H1 (cell line): Measurements from ENCODE around the gene TRAPPC5. TPM values are rescaled to one million over a fixed set of nuclear protein-coding genes. Genes with fewer than 3 reads are reported as not detected.
A peak's percentile ranks its signal among the peaks of the same experiment; 100 is the strongest.

ENCODE experiments used
- CTCF ChIA-PET: fragments of 300-600 bp; sonication (Branson Sonifier 250); formaldehyde crosslinking; loops from one replicate; lab custom pipeline; 2021; ENCODE audit not compliant: partially characterized antibody; lab: Charles Lee
- POLR2A ChIA-PET: fragments of 300-600 bp; sonication (Branson Sonifier 250); formaldehyde crosslinking; loops from one replicate; lab custom pipeline; 2021; ENCODE audit warnings: inconsistent platforms; ENCODE audit not compliant: partially characterized antibody; lab: Charles Lee
- DNase-seq, 2 experiments: peaks; one replicate each; pipeline versions ENCODE4 v3.0.0 to v3.0.0-alpha.2; 2010 to 2022; ENCODE audit warnings: low spot score in 2 of 2, low read depth in 1 of 2, mixed read lengths in 1 of 2
- FAIRE-seq: peaks from 2 replicates; lab custom pipeline; 2011; peaks lifted over from hg19 to GRCh38; lab: Jason Lieb, UNC
- H2AFZ ChIP-seq: 2 replicates; pipeline ENCODE4 v1.8.1; 2012; ENCODE audit warnings: low read length, inconsistent platforms
- H2AK5ac ChIP-seq: 2 replicates; pipeline ENCODE4 v1.6.1; 2013; ENCODE audit warnings: low read depth, low read length
- H2BK120ac ChIP-seq: replicated peaks from 2 replicates; pipeline ENCODE3; 2013; ENCODE audit warnings: low read depth, low read length, inconsistent platforms
- H2BK12ac ChIP-seq: 2 replicates; pipeline ENCODE4 v1.6.1; 2013; ENCODE audit warnings: low read depth, low read length
- H2BK15ac ChIP-seq: 2 replicates; pipeline ENCODE4 v1.6.1; 2013; ENCODE audit warnings: low read length
- H2BK20ac ChIP-seq: 2 replicates; pipeline ENCODE4 v1.6.1; 2013; ENCODE audit warnings: low read length
- H2BK5ac ChIP-seq: 2 replicates; pipeline ENCODE4 v1.6.1; 2013; ENCODE audit warnings: low read depth, low read length
- H3K14ac ChIP-seq: 2 replicates; pipeline ENCODE4 v1.6.1; 2013; ENCODE audit warnings: inconsistent platforms; ENCODE audit not compliant: insufficient read length
- H3K18ac ChIP-seq: 2 replicates; pipeline ENCODE4 v1.6.1; 2013; ENCODE audit warnings: low read length; ENCODE audit errors: extremely low read depth
- H3K23ac ChIP-seq: 2 replicates; pipeline ENCODE4 v1.6.1; 2013; ENCODE audit warnings: inconsistent platforms; ENCODE audit not compliant: insufficient read length
- H3K23me2 ChIP-seq: 2 replicates; pipeline ENCODE4 v1.6.1; 2013; ENCODE audit warnings: low read depth, low read length
- H3K27ac ChIP-seq: 2 replicates; pipeline ENCODE4 v1.6.1; 2011; ENCODE audit warnings: low read depth, low read length, inconsistent platforms
- H3K27me3 ChIP-seq, 4 experiments: replicated peaks in 1 of 4; 1 replicate in 1 of 4; 2 replicates in 3 of 4; pipeline versions ENCODE4 v1.6.1 to v1.8.1; 2011 to 2013; ENCODE audit warnings: low read length in 3 of 4, mild to moderate bottlenecking in 3 of 4, inconsistent platforms in 2 of 4, mixed read lengths in 2 of 4, moderate library complexity in 1 of 4; ENCODE audit not compliant: control insufficient read depth in 3 of 4, insufficient read depth in 3 of 4; ENCODE audit errors: extremely low read depth in 1 of 4
- H3K36me3 ChIP-seq, 4 experiments: 2 replicates each; pipeline versions ENCODE4 v1.6.1 to v1.8.1; 2011 to 2013; ENCODE audit warnings: mild to moderate bottlenecking in 4 of 4, low read length in 3 of 4, moderate library complexity in 2 of 4, control low read depth in 1 of 4, inconsistent platforms in 1 of 4; ENCODE audit not compliant: insufficient read depth in 4 of 4, control insufficient read depth in 2 of 4
- H3K4ac ChIP-seq: replicated peaks from 2 replicates; pipeline ENCODE3; 2013; ENCODE audit warnings: low read length, low read depth, mixed read lengths, inconsistent platforms; ENCODE audit not compliant: insufficient read length
- H3K4me1 ChIP-seq, 4 experiments: replicated peaks in 1 of 4; 1 replicate in 1 of 4; 2 replicates in 3 of 4; pipeline versions ENCODE4 v1.6.1 to v1.8.1; 2011 to 2013; ENCODE audit warnings: low read length in 3 of 4, inconsistent platforms in 2 of 4, mixed read lengths in 1 of 4; ENCODE audit not compliant: insufficient read depth in 4 of 4, control insufficient read depth in 3 of 4
- H3K4me2 ChIP-seq, 2 experiments: 2 replicates each; pipeline versions ENCODE4 v1.6.1 to v1.8.1; 2011 to 2013; ENCODE audit warnings: low read depth in 2 of 2, low read length in 2 of 2, control low read depth in 1 of 2, inconsistent platforms in 1 of 2, mild to moderate bottlenecking in 1 of 2; ENCODE audit not compliant: insufficient read depth in 1 of 2
- H3K4me3 ChIP-seq, 4 experiments: fragments of 200-600, 300-600 bp in 1 of 4; sonication (generic), shearing (Covaris generic), sonication (Bioruptor Twin) in 1 of 4; 2 replicates each; pipeline versions ENCODE4 v1.5.1 to v1.8.1; 2011 to 2016; ENCODE audit warnings: low read length in 4 of 4, low read depth in 3 of 4, control low read depth in 2 of 4, inconsistent platforms in 2 of 4, mild to moderate bottlenecking in 2 of 4, mixed read lengths in 1 of 4, moderate library complexity in 1 of 4; ENCODE audit not compliant: insufficient read depth in 2 of 4; ENCODE audit errors: extremely low read depth in 1 of 4
- H3K56ac ChIP-seq: replicated peaks from 2 replicates; pipeline ENCODE3; 2013; ENCODE audit warnings: low read depth, mild to moderate bottlenecking, mixed read lengths, low read length, inconsistent platforms; ENCODE audit not compliant: insufficient read length
- H3K79me1 ChIP-seq: 2 replicates; pipeline ENCODE4 v1.6.1; 2013; ENCODE audit warnings: low read depth, low read length, control low read depth
- H3K79me2 ChIP-seq, 2 experiments: 2 replicates each; pipeline versions ENCODE4 v1.6.1 to v1.8.1; 2012 to 2013; ENCODE audit warnings: low read length in 2 of 2, mild to moderate bottlenecking in 2 of 2, inconsistent platforms in 1 of 2; ENCODE audit not compliant: insufficient read depth in 2 of 2, control insufficient read depth in 1 of 2
- H3K9ac ChIP-seq, 4 experiments: replicated peaks in 1 of 4; 1 replicate in 1 of 4; 2 replicates in 3 of 4; pipeline versions ENCODE4 v1.6.1 to v1.8.1; 2011 to 2013; ENCODE audit warnings: low read depth in 3 of 4, low read length in 3 of 4, control low read depth in 2 of 4, mild to moderate bottlenecking in 2 of 4, moderate library complexity in 2 of 4, inconsistent platforms in 1 of 4; ENCODE audit errors: extremely low read depth in 1 of 4
- H3K9me3 ChIP-seq, 2 experiments: 2 replicates each; pipeline versions ENCODE4 v1.6.1 to v1.8.1; 2012 to 2013; ENCODE audit warnings: mild to moderate bottlenecking in 2 of 2, moderate library complexity in 2 of 2, control low read depth in 1 of 2, inconsistent platforms in 1 of 2, low read depth in 1 of 2, low read length in 1 of 2, mixed read lengths in 1 of 2; ENCODE audit not compliant: insufficient read depth in 2 of 2
- H4K20me1 ChIP-seq, 2 experiments: replicated peaks in 1 of 2; 2 replicates each; pipeline versions ENCODE3 to v1.8.1; 2011 to 2013; ENCODE audit warnings: inconsistent platforms in 2 of 2, low read length in 2 of 2, mild to moderate bottlenecking in 1 of 2; ENCODE audit not compliant: insufficient read depth in 2 of 2, control insufficient read depth in 1 of 2
- H4K5ac ChIP-seq: 2 replicates; pipeline ENCODE4 v1.6.1; 2013; ENCODE audit warnings: low read length, low read depth, mixed read lengths, inconsistent platforms; ENCODE audit not compliant: insufficient read length
- H4K8ac ChIP-seq: 2 replicates; pipeline ENCODE4 v1.8.0; 2013; ENCODE audit warnings: mild to moderate bottlenecking, moderate library complexity, low read length, inconsistent platforms; ENCODE audit not compliant: insufficient read depth; ENCODE audit errors: extremely low read depth
- H4K91ac ChIP-seq: replicated peaks from 2 replicates; pipeline ENCODE3; 2013; ENCODE audit warnings: low read length, mixed read lengths, inconsistent platforms; ENCODE audit not compliant: insufficient read length
- ASH2L ChIP-seq: fragments of 200-600, 300-600 bp; sonication (generic); IDR thresholded peaks from one replicate; pipeline ENCODE4 v1.7.1; 2017; ENCODE audit warnings: low read length
- CBX8 ChIP-seq: fragments of 300-800, 300-1000 bp; sonication (generic); IDR thresholded peaks from 2 replicates; pipeline ENCODE4 v1.7.1; 2016; ENCODE audit warnings: low read depth, low read length, borderline replicate concordance
- CEBPB ChIP-seq: IDR thresholded peaks from 2 replicates; pipeline ENCODE4 v1.6.1; 2012; ENCODE audit warnings: low read depth, low read length
- CREB1 ChIP-seq: IDR thresholded peaks from 2 replicates; pipeline ENCODE4 v1.6.1; 2012; ENCODE audit warnings: inconsistent platforms
- FOSL1 ChIP-seq: IDR thresholded peaks from 2 replicates; pipeline ENCODE4 v1.6.1; 2011; ENCODE audit warnings: mild to moderate bottlenecking, low read depth, low read length, moderate library complexity; ENCODE audit not compliant: insufficient read depth
- POLR2AphosphoS5 ChIP-seq: IDR thresholded peaks from 2 replicates; pipeline ENCODE4 v1.6.1; 2011; ENCODE audit warnings: low read depth, low read length
- SIRT6 ChIP-seq: IDR thresholded peaks from one replicate; pipeline ENCODE4 v1.7.1; 2012; ENCODE audit warnings: low read length, inconsistent platforms
- TAF7 ChIP-seq: optimal IDR thresholded peaks from 2 replicates; pipeline ENCODE3; 2011; ENCODE audit warnings: low read depth, mild to moderate bottlenecking, inconsistent platforms, low read length, moderate library complexity, borderline replicate concordance
- TEAD4 ChIP-seq: IDR thresholded peaks from 2 replicates; pipeline ENCODE4 v1.6.1; 2012; ENCODE audit warnings: low read depth, low read length, inconsistent platforms, mixed read lengths
- YY1 ChIP-seq: IDR thresholded peaks from 2 replicates; pipeline ENCODE4 v1.6.1; 2011; ENCODE audit warnings: low read depth, mild to moderate bottlenecking, low read length
- WGBS, 2 experiments: shearing (Covaris generic) in 1 of 2; methylation state at CpG; one replicate each; pipeline versions ENCODE4 v1.1.6 to v1.1.7; 2013 to 2015; ENCODE audit warnings: low lambda C conversion rate in 2 of 2, mixed read lengths in 2 of 2, inconsistent platforms in 1 of 2, low coverage in 1 of 2, missing lambda C conversion rate in 1 of 2; ENCODE audit not compliant: insufficient replicate concordance in 2 of 2, insufficient coverage in 1 of 2, insufficient read length in 1 of 2; ENCODE audit errors: extremely low coverage in 1 of 2, missing lambda C conversion rate in 1 of 2; 5-methylcytosine and 5-hydroxymethylcytosine counted together
- polyA plus RNA-seq, 7 experiments: library from polyadenylated mRNA; depleted of rRNA in 3 of 7; stranded (reverse) in 5 of 7; unstranded in 2 of 7; fragments of >200 nt in 5 of 7; fragments of 200-250 nt in 2 of 7; gene quantifications; 1 replicate in 5 of 7; 2 replicates in 1 of 7; 4 replicates in 1 of 7; pipeline versions ENCODE4 v1.2.1 to v1.2.3, GENCODE V29; 2011 to 2013; ENCODE audit warnings: missing spikeins in 2 of 7, mixed read lengths in 2 of 7
- total RNA-seq: library from RNA; stranded (reverse); fragmentation: NEBNext Ultra II Directional; extraction: Animal tissue kit (Norgen Biotek cat#: 25700); gene quantifications from 2 replicates; pipeline ENCODE4 v1.2.1, GENCODE V29; 2021

TRAPPC5 gene
- total and polyA plus RNA-seq, 2 of the 8 experiments (the other 6 are each of a cell fraction or from before 2014, with no cell fraction given), result 109 to 120 TPM

GRCh38 chr19:7652061-7652641 lies 28.5 kb upstream of the TRAPPC5 start:
- ChIA-PET CTCF (interaction anchor here (0.6 to 3.1 kb wide), 20 partner anchors 9 to 503 kb away, joined by 3 to 13 read pairs (median 4); partner anchors contain the start of genes RETN, STXBP2 and TRAPPC5), POLR2A (interaction anchor here (1.6 kb wide), 1 partner anchor 11 kb away, joined by 7 read pairs; no protein-coding TSS in a partner anchor)
- FAIRE-seq (peak; percentile 74), DNase-seq (peak; percentile 49 to 99)
- Histone ChIP-seq H3K4ac (no peak overlapping the region), H3K9me3 (no peaks in the 10 kb centered on the region), H2BK12ac (no peak overlapping the region), H3K27ac (no peak overlapping the region), H3K79me2 (no peaks in the 10 kb centered on the region), H3K4me2 (peak overlapping the region; percentile 50 to 70), H2BK15ac (no peak overlapping the region), H3K9ac (no peak overlapping the region), H2BK20ac (no peak overlapping the region), H4K91ac (no peak overlapping the region), H3K23ac (no peak overlapping the region), H4K8ac (no peak overlapping the region), H3K18ac (no peak overlapping the region), H2BK120ac (no peak overlapping the region), H2AK5ac (no peak overlapping the region), H2AFZ (0 out of 2 replicates have a peak overlapping the region, but pooled peaks have one; percentile 62), H3K23me2 (0 out of 2 replicates have a peak, but pooled peaks cover 2% of the 10 kb centered on the region), H3K4me1 (peaks cover 0 to 2% (median 0%) of the 10 kb centered on the region in 4 experiments; a peak in 4 of 7 replicates), H2BK5ac (no peak overlapping the region), H3K56ac (no peak overlapping the region), H4K20me1 (peaks cover 0 to 1% of the 10 kb centered on the region in 2 experiments), H3K36me3 (0 out of 8 replicates have a peak, but pooled peaks cover 0 to under 1% (median 0%) of the 10 kb centered on the region in 4 experiments), H3K79me1 (no peaks in the 10 kb centered on the region), H3K27me3 (peaks cover 2 to 18% (median 6%) of the 10 kb centered on the region in 4 experiments), H3K14ac (no peak overlapping the region), H4K5ac (no peak overlapping the region), H3K4me3 (peak overlapping the region in 2 of 4 experiments; percentile 0 to 45; a peak in 2 of 8 replicates)
- 16% methylated on average over 28 of the region's 28 CpGs; no CpG with 5 or more reads in 1 of the 2 experiments for WGBS, 2 experiments
- TF ChIP-seq FOSL1 (no peak), CBX8 (no peak), CREB1 (peak; percentile 72), CEBPB (peak; percentile 78), TAF7 (peak; percentile 34), ASH2L (peak; percentile 82), SIRT6 (no peak), YY1 (0 out of 2 replicates have a peak, but pooled peaks have one; percentile 5), TEAD4 (peak; percentile 54; the same call in 1 of the 2 replicates), POLR2AphosphoS5 (peak; percentile 21; the same call in 1 of the 2 replicates)
